HepG2 (cell line): ENCODE data around the gene PELI1. TPM values are rescaled to one million over a fixed set of nuclear protein-coding genes. Genes with fewer than 3 reads are reported as not detected.

ENCODE experiments used
- FOXC1 ChIP-seq: sonication (generic); formaldehyde crosslinking; IDR thresholded peaks from 2 replicates; pipeline ENCODE4 v1.8.0; 2022; ENCODE audit warnings: mild to moderate bottlenecking, missing genetic modification reagents, borderline replicate concordance
- GATA4 ChIP-seq: sonication (generic); IDR thresholded peaks from 2 replicates; pipeline ENCODE4 v1.6.1; 2016; ENCODE audit warnings: antibody characterized with exemption, low read depth, borderline replicate concordance
- HMGA1 ChIP-seq: sonication (generic); formaldehyde crosslinking; conservative IDR thresholded peaks from 2 replicates; pipeline ENCODE4 v1.4.0; 2020; ENCODE audit warnings: missing genetic modification reagents
- MAF1 ChIP-seq: sonication (generic); formaldehyde crosslinking; IDR thresholded peaks from 2 replicates; pipeline ENCODE4 v1.5.0; 2020; ENCODE audit warnings: missing genetic modification reagents, borderline replicate concordance
- MLLT10 ChIP-seq: sonication (generic); formaldehyde crosslinking; IDR thresholded peaks from 2 replicates; pipeline ENCODE4 v1.4.0; 2020; ENCODE audit warnings: missing genetic modification reagents
- NFRKB ChIP-seq: fragments of 450-650 bp; IDR thresholded peaks from 2 replicates; pipeline ENCODE4 v1.6.1; 2017
- NFYB ChIP-seq: sonication (generic); formaldehyde crosslinking; IDR thresholded peaks from 2 replicates; pipeline ENCODE4 v1.4.0; 2020; ENCODE audit warnings: missing genetic modification reagents
- POLR2A ChIP-seq, 2 experiments: IDR thresholded peaks; 2 replicates each; pipeline ENCODE4 v1.6.1; 2011; ENCODE audit warnings: low read depth in 2 of 2, low read length in 2 of 2, mild to moderate bottlenecking in 1 of 2, moderate library complexity in 1 of 2; ENCODE audit not compliant: insufficient read depth in 1 of 2
- RFXANK ChIP-seq: IDR thresholded peaks from 2 replicates; pipeline ENCODE4 v1.6.1; 2016
- SP2 ChIP-seq: sonication (generic); formaldehyde crosslinking; IDR thresholded peaks from 2 replicates; pipeline ENCODE4 v1.5.1; 2020; ENCODE audit warnings: mild to moderate bottlenecking, missing genetic modification reagents
- XRCC5 ChIP-seq: fragments of 200-400 bp; formaldehyde crosslinking; optimal IDR thresholded peaks from 2 replicates; pipeline ENCODE3; 2017; ENCODE audit warnings: mild to moderate bottlenecking, low read length
- ZFP36L2 ChIP-seq: sonication (generic); formaldehyde crosslinking; IDR thresholded peaks from 2 replicates; pipeline ENCODE4 v1.4.0; 2020; ENCODE audit warnings: missing genetic modification reagents
- ZFP41 ChIP-seq: sonication (generic); formaldehyde crosslinking; IDR thresholded peaks from 2 replicates; pipeline ENCODE4 v1.4.0; 2020; ENCODE audit warnings: mild to moderate bottlenecking, missing genetic modification reagents, borderline replicate concordance
- ZMAT3 ChIP-seq: sonication (generic); formaldehyde crosslinking; conservative IDR thresholded peaks from 2 replicates; pipeline ENCODE4 v1.7.0; 2021; ENCODE audit warnings: missing genetic modification reagents
- ZNF24 ChIP-seq: fragments of 450-650 bp; IDR thresholded peaks from 2 replicates; pipeline ENCODE4 v1.6.1; 2017; ENCODE audit warnings: antibody characterized with exemption, mild to moderate bottlenecking
- ZNF343 ChIP-seq: sonication (generic); formaldehyde crosslinking; IDR thresholded peaks from 2 replicates; pipeline ENCODE4 v1.4.0; 2020; ENCODE audit warnings: mild to moderate bottlenecking, missing genetic modification reagents
- ZNF567 ChIP-seq: sonication (generic); formaldehyde crosslinking; IDR thresholded peaks from 2 replicates; pipeline ENCODE4 v1.8.1; 2023; ENCODE audit warnings: mild to moderate bottlenecking, missing genetic modification reagents, borderline replicate concordance
- ZNF572 ChIP-seq: sonication (generic); formaldehyde crosslinking; IDR thresholded peaks from 2 replicates; pipeline ENCODE4 v1.5.1; 2020; ENCODE audit warnings: mild to moderate bottlenecking, missing genetic modification reagents
- ZNF678 ChIP-seq: sonication (generic); formaldehyde crosslinking; IDR thresholded peaks from 2 replicates; pipeline ENCODE4 v1.4.0; 2020; ENCODE audit warnings: mild to moderate bottlenecking, missing genetic modification reagents
- ZNF737 ChIP-seq: sonication (generic); formaldehyde crosslinking; IDR thresholded peaks from 2 replicates; pipeline ENCODE4 v1.5.0; 2020; ENCODE audit warnings: missing genetic modification reagents, mild to moderate bottlenecking, borderline replicate concordance
- polyA plus RNA-seq, 8 experiments: library from polyadenylated mRNA; depleted of rRNA in 3 of 8; stranded (reverse) in 7 of 8; unstranded in 1 of 8; fragments of >200 nt; fragmentation: Illumina TruSeq in 4 of 8; extraction: Trizol in 4 of 8; gene quantifications; 2 replicates each; pipeline versions ENCODE4 v1.2.1 to v1.2.3, GENCODE V29; 2011 to 2016; ENCODE audit warnings: low read depth in 4 of 8, missing spikeins in 1 of 8, mixed read lengths in 1 of 8; ENCODE audit not compliant: insufficient read depth in 1 of 8
- total RNA-seq, 5 experiments: library from RNA; depleted of rRNA; stranded (reverse); fragments of >200 nt; fragmentation: Illumina TruSeq; extraction: Trizol; gene quantifications; 2 replicates each; pipeline ENCODE4 v1.2.3, GENCODE V29; 2016; ENCODE audit warnings: low read depth in 1 of 5
- TF ChIP-seq, protein P1 (sequence below): sonication (generic); formaldehyde crosslinking; IDR thresholded peaks from 2 replicates; pipeline ENCODE4 v1.5.0; 2020; ENCODE audit warnings: missing genetic modification reagents, mild to moderate bottlenecking, borderline replicate concordance
- TF ChIP-seq, protein P2 (sequence below): sonication (generic); formaldehyde crosslinking; IDR thresholded peaks from 2 replicates; pipeline ENCODE4 v1.5.0; 2020; ENCODE audit warnings: mild to moderate bottlenecking, missing genetic modification reagents
- TF ChIP-seq, protein P3 (sequence below): sonication (generic); formaldehyde crosslinking; IDR thresholded peaks from 2 replicates; pipeline ENCODE4 v1.8.1; 2022; ENCODE audit warnings: mild to moderate bottlenecking, missing genetic modification reagents
- TF ChIP-seq, protein P4 (sequence below): IDR thresholded peaks from 2 replicates; pipeline ENCODE4 v1.4.0; 2020; ENCODE audit warnings: mild to moderate bottlenecking, missing genetic modification reagents
- TF ChIP-seq, protein P5 (sequence below): sonication (generic); formaldehyde crosslinking; conservative IDR thresholded peaks from 2 replicates; pipeline ENCODE4 v1.4.0; 2020; ENCODE audit warnings: missing genetic modification reagents

The PELI1 gene
- total and polyA plus RNA-seq, 2 of the 13 experiments (the other 11 are each of a cell fraction or from before 2014, with no cell fraction given) = 12.5 to 16.2 TPM

DNA sequence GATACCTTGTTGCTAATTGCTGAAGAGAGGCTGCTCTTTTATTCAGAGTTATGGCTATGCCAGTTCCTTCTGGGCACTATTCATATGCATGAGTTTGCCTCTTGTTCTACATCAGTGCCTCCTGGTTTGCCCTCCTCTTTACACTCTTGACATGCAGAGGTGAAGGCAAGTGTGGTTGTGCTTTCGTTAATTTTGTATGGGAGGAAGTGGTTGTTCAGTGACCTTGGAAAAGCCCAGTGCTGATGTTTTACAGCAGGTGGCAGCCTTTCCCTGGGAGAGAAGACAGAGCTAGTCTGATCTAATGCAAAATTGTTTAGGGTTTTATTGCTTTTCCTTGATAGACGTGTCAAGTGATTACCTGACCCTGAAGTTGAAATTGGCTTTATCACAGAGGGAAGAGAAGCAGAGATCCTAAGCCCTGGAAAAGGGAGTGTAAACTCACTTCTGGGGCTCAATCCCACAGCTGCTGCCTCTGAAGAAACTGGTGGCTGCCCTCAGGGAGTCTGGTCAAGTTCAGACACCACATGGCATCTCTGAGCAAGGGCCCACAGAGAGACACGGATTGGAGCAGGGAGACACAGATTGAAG, 94.5 kb downstream of the PELI1 start (continued):
- TF ChIP-seq ZFP41 (CRISPR knock-in tag) = no peak
- TF ChIP-seq NFYB (CRISPR knock-in tag) = no peak
- TF ChIP-seq ZNF567 (CRISPR knock-in tag) = peak; percentile 76; the same call in 1 of the 2 replicates
- TF ChIP-seq ZNF737 (CRISPR knock-in tag) = no peak
- no peak for TF ChIP-seq FOXC1 (CRISPR knock-in tag)
- no peak for TF ChIP-seq ZNF572 (CRISPR knock-in tag)
- TF ChIP-seq MLLT10 (CRISPR knock-in tag) = no peak
- no peak for TF ChIP-seq RFXANK (CRISPR knock-in tag)
- TF ChIP-seq, protein P1, sequence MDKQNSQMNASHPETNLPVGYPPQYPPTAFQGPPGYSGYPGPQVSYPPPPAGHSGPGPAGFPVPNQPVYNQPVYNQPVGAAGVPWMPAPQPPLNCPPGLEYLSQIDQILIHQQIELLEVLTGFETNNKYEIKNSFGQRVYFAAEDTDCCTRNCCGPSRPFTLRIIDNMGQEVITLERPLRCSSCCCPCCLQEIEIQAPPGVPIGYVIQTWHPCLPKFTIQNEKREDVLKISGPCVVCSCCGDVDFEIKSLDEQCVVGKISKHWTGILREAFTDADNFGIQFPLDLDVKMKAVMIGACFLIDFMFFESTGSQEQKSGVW (CRISPR knock-in tag) = no peak
- TF ChIP-seq, protein P2, sequence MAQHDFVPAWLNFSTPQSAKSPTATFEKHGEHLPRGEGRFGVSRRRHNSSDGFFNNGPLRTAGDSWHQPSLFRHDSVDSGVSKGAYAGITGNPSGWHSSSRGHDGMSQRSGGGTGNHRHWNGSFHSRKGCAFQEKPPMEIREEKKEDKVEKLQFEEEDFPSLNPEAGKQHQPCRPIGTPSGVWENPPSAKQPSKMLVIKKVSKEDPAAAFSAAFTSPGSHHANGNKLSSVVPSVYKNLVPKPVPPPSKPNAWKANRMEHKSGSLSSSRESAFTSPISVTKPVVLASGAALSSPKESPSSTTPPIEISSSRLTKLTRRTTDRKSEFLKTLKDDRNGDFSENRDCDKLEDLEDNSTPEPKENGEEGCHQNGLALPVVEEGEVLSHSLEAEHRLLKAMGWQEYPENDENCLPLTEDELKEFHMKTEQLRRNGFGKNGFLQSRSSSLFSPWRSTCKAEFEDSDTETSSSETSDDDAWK (CRISPR knock-in tag) = no peak
- no peak for TF ChIP-seq ZNF24
- TF ChIP-seq, protein P3, sequence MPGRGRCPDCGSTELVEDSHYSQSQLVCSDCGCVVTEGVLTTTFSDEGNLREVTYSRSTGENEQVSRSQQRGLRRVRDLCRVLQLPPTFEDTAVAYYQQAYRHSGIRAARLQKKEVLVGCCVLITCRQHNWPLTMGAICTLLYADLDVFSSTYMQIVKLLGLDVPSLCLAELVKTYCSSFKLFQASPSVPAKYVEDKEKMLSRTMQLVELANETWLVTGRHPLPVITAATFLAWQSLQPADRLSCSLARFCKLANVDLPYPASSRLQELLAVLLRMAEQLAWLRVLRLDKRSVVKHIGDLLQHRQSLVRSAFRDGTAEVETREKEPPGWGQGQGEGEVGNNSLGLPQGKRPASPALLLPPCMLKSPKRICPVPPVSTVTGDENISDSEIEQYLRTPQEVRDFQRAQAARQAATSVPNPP (CRISPR knock-in tag) = no peak
- no peak for TF ChIP-seq GATA4
- no peak for TF ChIP-seq ZNF678 (CRISPR knock-in tag)
- TF ChIP-seq SP2 (CRISPR knock-in tag) = no peak
- no peak for TF ChIP-seq ZNF343
- TF ChIP-seq MAF1 (CRISPR knock-in tag) = no peak
- TF ChIP-seq, protein P4, sequence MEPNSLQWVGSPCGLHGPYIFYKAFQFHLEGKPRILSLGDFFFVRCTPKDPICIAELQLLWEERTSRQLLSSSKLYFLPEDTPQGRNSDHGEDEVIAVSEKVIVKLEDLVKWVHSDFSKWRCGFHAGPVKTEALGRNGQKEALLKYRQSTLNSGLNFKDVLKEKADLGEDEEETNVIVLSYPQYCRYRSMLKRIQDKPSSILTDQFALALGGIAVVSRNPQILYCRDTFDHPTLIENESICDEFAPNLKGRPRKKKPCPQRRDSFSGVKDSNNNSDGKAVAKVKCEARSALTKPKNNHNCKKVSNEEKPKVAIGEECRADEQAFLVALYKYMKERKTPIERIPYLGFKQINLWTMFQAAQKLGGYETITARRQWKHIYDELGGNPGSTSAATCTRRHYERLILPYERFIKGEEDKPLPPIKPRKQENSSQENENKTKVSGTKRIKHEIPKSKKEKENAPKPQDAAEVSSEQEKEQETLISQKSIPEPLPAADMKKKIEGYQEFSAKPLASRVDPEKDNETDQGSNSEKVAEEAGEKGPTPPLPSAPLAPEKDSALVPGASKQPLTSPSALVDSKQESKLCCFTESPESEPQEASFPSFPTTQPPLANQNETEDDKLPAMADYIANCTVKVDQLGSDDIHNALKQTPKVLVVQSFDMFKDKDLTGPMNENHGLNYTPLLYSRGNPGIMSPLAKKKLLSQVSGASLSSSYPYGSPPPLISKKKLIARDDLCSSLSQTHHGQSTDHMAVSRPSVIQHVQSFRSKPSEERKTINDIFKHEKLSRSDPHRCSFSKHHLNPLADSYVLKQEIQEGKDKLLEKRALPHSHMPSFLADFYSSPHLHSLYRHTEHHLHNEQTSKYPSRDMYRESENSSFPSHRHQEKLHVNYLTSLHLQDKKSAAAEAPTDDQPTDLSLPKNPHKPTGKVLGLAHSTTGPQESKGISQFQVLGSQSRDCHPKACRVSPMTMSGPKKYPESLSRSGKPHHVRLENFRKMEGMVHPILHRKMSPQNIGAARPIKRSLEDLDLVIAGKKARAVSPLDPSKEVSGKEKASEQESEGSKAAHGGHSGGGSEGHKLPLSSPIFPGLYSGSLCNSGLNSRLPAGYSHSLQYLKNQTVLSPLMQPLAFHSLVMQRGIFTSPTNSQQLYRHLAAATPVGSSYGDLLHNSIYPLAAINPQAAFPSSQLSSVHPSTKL = peak; percentile 76
- TF ChIP-seq ZMAT3 (CRISPR knock-in tag) = no peak
- TF ChIP-seq ZFP36L2 (CRISPR knock-in tag) = peak; percentile 23; the same call in 1 of the 2 replicates
- TF ChIP-seq NFRKB = no peak
- peak; percentile 80 for TF ChIP-seq XRCC5
- no peak for TF ChIP-seq HMGA1
- TF ChIP-seq, protein P5, sequence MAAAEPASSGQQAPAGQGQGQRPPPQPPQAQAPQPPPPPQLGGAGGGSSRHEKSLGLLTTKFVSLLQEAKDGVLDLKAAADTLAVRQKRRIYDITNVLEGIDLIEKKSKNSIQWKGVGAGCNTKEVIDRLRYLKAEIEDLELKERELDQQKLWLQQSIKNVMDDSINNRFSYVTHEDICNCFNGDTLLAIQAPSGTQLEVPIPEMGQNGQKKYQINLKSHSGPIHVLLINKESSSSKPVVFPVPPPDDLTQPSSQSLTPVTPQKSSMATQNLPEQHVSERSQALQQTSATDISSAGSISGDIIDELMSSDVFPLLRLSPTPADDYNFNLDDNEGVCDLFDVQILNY (CRISPR knock-in tag) = no peak
- no peak for TF ChIP-seq POLR2A (IDR thresholded peaks at IDR 0.05; ENCODE audit: insufficient read depth in 1 of 2, low read depth in 2 of 2, low read length in 2 of 2)
